RCC 7860 (cell line): ENCODE data around the gene RTN4RL2.

ENCODE experiments used
- DNase-seq: peaks from one replicate; pipeline ENCODE4 v3.0.0-alpha.2; 2015; ENCODE audit warnings: low spot score
- FAIRE-seq: peaks from 2 replicates; lab custom pipeline; 2012; peaks lifted over from hg19 to GRCh38; lab: Jason Lieb, UNC

RTN4RL2 gene

DNA sequence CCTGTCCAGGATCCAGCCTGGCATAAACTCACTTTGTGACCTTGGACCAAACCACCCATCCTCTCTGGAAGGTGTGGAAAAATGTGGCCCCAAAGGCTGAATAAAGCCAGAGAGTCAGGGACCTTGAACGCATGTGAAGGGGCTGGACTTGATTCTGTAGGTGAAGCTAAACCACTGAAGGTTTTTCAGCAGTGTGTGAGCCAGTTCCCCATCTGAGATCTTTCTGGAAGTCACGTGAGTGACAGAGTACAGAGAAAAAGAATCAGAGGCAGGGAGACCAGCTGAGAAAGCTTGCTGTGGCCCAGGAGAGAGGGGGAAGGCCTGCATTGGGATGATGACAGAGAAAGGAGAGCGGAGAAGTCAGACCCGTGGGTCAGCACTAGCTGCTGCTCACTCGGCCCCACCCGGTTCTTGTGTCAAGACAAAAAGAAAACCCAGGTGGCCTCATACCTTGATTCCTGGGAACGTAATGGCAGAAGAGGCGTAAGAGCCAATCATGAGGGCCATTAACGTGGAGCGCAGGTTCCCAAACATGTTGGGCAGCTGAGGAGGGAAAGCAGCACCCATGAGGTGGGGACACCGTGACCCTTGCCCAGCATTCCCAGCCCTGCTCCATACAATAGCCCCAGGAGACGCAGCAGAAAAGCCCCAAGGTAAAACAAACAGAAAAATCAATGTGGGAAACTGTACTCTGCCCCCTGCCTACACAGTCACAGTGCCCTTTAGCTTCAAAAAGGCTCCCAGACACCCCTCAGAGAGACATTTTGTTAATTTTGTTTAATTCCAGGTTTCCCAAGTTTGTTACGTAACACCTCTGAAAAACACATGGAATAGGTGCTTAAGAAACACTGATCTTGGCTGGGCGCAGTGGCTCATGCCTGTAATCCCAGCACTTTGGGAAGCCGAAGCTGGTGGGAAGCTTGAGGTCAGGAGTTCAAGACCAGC, 37.2 kb downstream of the RTN4RL2 start:
- FAIRE-seq (no peak), DNase-seq (no peak)

DNA sequence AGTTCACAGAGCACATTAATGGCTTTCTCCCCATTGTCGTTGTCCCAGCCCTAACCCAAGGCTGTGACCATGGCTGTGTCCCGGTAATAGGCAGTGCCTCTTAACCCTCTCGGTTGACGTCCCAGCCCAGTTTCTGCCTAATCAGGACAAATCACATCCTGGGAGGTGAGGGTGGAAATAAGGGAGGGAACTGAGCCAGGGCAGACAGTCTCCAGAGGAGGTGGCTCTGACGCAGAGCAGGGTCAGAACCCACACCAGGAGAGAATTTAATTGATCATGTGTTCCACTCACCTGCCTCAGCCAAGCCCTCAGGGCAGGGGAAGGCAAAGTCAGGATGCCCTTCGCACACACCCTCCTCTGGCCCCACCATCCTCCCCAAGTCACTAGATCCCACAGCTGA, 38.2 kb downstream of the RTN4RL2 start:
- FAIRE-seq (no peak), DNase-seq (no peak)

DNA sequence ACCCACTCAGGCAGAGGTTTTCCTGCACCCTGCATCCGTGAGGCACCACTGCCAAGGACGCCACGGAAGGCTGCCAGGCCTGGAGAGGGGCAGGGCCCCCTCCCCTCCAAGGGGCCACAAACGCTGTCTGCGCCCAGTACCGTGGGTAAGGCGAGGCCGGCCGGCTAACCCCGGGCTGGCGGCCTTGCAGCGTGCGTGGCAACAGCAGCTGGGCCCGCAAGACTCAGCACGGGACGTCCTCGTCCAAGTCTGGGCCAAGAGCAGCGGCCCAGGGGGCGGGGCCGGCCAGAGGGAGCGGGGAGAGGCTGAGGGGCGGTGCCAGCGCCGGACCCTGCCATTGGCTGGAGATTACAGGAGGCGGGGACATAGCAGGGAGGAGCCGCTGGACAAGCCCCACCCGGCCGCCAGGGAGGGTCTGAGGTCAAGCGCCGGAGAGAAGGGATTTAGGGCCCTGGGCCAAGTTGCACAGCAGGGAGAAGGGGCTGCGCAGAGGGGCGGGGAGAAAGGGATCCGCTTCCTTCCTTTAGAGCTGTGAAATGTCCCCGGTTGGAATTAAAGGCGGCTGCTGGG, 39.2 kb downstream of the RTN4RL2 start:
- FAIRE-seq (no peak), DNase-seq (no peak)

DNA sequence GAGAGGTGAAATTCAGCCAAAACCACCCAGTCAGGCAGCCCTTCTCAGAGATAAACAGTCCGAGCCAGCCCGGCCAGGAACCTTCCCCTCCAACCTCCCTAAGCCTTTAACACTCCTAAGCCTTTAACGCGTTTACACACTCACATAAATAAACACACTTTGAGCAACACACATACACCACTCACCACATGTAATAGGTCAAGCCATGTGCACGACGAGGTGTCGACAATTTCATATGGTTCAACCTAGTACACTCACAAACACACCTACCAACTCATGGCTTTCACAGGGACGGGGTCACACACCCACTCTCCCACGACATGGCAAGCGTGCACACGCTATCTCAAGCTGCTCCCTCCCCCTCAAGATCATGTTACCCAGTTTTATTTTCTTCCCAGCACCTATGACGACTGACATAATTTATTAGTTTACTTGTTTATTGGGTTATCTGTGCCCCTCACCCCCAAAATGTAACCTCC, 39.7 kb downstream of the RTN4RL2 start:
- no peak for FAIRE-seq
- DNase-seq: no peak

DNA sequence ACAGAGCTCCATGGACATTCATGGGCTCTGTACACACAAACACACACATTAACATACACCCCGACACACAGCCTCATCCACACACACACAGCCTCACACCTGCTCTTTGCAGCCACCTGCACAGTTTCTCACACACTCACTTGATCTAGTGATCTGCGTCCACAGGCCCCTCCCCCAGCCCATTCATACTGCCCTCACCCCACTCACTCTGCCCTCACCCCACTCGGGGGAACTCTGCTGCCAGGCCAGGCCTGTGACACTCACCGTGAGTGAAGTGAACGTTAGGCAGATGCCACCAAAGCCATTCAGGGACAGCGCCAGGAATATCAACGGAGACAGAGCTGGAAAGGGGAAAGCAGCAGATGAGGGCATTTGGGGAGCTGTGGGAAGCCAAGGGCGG, 40.2 kb downstream of the RTN4RL2 start:
- no peak for DNase-seq

DNA sequence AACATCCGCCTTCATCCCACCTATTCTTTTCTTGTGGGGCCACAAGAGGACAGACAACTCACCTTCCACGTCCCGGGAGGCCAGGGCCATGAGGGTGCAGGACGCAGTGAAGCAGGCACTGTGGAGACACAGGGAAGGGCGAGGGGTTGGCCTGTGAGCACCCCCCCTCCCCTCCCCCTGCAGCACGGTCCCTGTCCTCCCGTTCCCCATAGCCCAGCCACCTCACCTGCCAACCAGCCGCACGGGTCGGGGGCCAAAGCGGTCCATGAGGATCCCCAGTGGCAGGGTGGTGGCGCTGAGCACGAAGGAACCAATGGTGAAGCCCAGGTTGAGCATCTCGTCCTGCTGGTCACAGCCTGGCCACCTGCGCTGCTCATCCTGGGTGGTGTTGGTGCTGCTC, 40.6 kb downstream of the RTN4RL2 start:
- DNase-seq: no peak
- no peak for FAIRE-seq

More for the DNA sequence above, 40.2 kb downstream of the RTN4RL2 start:
- no peak for FAIRE-seq

DNA sequence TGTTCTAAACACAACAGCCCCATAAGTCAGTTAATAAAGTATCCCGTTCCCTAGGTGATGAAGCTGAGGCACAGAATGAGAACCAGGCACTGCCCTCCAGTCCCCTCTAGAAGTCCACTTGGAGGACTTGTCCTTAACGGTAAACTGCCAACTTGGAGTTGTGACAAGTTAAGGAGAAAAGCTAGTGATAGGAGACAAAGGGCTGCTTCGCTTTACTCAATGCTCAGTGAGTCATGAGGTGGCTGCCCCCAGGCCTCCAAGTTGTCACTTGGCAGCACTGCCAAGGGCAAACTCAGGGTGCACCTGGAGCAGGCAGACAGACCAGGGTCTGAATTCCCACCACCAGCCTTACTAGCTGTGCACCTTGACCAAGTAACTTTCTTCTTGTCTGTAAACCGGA, 41.6 kb downstream of the RTN4RL2 start:
- DNase-seq: no peak
- FAIRE-seq: no peak

DNA sequence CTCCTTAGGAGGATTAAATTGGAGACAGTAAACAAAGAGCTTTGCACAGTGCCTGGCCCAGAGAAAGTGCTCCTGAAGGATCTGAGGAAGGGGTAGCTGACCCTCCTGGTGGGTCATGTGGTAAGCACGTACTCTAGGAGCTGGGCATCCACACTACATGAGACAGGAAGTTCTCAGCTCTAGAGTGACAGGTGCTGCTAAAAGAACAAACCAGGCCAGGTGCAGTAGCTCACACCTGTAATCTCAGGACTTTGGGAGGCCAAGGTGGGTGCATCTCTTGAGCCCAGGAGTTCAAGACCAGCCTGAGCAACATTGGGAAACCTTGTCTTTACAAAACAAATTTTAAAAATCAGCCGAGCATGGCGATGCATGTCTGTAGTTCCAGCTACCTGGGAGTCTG, 42.0 kb downstream of the RTN4RL2 start:
- FAIRE-seq: no peak
- no peak for DNase-seq

DNA sequence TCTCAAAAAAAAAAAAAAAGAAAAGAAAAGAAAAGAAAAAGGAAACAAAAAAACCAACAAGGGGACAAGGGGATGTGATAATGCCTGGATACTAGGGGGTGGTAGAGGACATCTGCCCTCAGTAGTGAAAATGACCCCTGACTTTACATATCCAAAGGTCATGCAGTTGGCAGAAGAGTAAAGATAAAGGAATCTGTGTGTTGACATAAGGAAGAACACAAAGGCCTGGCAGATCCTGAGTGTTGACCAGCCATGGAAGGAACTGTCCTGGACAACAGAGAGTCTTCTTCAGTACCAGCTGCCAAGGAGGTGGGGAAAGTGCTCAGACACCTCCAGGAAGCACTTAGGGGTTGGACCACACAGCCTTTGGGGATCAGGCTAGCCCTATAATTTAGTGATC, 42.5 kb downstream of the RTN4RL2 start:
- FAIRE-seq: no peak
- no peak for DNase-seq

DNA sequence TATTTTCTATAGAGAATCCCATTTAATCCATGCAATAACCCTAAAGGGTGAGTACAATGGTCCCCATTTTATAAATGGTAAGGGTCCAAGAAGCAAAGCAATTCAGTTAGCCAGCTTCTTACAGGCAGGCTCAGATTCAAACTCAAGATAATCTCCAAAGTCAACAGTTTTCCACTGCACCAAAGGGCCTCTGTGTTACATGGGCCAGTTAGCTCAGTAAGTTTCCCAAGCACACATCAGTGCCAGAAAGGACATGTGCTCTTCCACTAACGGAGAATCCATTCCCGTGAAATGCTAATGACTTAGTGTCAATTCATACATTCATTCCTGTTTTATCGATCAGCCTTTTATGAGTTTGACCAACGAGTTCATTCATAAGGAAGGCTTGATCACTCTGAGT, 44.2 kb downstream of the RTN4RL2 start:
- FAIRE-seq (no peak), DNase-seq (no peak)

DNA sequence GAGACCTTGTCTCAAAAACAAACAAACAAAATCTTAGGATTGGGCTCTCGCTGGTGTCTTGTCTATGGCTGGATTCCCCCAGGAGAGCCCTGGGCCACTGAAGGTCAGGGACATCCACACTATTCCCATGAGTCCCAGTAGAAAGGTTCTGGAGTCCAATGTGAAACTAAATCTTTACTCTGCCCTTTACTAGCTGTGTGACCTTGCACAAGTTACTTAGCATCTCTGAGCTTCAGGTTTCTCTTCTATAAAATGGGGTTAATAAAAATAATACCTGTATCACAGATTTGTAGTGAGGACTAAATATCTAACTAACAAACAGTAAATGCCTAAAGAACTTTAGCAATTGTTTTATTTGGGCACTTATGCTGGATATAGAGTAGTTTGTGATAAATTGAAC, 46.2 kb downstream of the RTN4RL2 start:
- FAIRE-seq: no peak
- DNase-seq: no peak

DNA sequence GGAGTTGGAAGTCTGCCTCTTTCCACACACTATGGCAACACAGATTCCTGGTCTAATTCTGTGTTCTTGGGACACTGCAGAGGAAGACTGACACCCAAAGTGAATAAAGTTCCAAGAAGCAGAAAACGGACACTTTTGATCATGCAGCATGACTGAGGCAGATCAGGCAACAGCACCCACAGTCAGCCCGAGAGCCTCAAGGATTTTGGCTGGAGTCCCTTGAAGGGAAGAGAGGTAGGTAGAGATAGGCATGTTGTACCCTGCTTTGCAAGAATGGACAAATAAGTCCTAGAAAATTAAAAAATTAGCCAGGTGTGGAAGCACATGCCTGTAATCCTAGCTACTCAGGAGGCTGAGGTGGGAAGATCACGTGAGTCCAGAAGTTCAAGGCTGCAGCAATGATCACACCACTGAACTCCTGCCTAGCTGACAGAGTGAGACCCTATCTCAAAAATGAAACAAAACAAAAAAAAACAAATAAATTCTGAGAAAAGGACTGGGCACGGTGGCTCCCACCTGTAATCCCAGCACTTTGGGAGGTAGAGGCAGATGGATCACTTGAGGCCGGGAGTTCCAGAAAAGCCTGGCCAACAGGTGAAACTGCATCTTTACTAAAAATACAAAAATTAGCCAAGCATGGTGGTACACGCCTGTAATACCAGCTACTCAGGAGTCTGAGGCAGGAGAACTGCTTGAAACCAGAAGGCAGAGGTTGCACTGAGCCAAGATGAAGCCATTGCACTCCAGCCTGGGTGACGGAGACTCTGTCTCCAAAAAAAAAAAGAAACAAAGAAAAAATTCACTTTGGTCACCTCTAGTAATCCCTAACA, 48.2 kb downstream of the RTN4RL2 start:
- no peak for FAIRE-seq

DNA sequence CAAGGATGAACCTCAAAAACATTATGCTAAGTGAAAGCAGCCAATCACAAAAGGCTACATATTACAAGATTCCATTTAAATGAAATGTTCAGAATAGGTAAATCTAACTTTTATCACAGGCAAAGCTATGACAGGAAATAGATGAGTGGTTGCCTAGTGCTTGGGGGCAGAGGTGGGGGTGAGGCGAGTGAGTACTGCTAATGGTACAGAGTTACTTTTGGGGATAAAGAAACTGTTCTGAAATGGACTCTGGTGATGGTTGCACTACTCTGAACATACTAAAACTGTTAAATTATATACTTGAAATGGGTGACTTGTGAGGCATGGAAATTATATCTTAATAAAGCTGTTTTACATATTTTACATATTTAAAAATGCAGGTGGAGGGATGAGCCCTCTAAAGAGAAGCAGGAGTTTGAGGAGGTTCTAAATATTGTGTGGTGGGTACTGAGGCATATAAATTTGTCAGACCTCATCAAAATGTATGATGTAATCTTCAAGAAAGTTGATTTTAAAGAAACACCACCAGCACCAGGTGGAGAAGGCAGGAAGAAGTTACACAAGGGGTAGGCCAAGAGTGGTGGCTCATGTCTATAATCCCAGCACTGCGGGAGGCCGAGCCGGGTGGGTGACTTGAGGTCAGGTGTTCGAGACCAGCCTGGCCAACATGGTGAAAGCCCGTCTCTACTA, 51.6 kb downstream of the RTN4RL2 start:
- FAIRE-seq (no peak), DNase-seq (no peak)

More for the DNA sequence above, 48.2 kb downstream of the RTN4RL2 start:
- DNase-seq: no peak

DNA sequence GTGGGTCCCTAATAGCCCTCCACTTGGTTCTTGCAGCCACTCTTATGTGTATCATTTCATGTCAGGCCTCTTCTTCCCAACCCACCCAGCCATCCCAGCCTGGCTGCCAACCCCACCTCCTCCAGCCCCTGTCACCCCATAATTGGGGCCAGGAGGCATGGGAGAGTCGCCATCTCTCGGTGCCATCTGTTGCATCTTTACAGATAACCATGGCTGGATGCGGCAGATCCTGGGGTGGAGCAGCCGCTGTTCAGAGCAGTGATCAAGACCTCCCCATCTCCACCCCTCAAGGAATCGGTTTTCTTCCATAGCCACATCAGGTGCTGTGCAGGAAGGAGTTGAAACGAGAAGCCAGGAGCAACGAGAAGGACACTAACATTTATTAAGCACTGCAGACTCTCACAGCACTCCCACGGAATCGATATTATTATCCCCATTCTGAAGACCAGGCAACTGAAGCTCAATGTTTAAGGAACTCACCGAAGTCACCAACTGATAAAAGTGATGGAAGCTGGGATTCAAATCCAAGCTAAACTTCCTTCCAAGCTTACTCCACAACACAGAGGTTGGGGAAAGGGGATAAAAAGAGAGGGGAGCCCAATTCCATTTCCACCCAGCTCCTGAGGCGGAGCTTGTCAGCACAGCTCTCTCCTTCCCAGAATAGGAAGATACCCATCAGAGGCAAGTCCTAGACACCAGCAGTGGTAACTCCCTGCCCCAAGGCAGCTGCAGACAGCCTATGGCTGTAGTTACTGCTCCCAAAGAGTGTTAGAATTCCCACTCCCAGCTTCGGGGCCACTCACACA, 52.5 kb downstream of the RTN4RL2 start:
- DNase-seq (no peak), FAIRE-seq (no peak)

DNA sequence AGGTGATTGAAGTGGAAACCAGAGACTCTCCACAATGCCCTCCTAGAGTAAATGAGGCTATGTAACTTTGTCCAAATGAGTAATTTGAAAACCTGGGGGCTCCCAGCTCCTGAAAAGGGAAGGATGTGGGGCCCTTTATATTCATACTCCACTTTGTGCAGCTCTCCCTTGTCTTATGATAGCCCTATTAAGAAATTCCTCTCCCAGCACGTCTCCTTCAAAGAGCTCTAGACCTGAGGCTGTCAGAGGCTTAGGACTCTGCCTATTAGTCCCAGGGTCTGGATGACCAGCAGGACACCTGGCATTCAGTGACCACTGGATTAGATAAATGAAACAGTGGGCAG, 53.1 kb downstream of the RTN4RL2 start:
- DNase-seq: no peak
- FAIRE-seq: no peak

DNA sequence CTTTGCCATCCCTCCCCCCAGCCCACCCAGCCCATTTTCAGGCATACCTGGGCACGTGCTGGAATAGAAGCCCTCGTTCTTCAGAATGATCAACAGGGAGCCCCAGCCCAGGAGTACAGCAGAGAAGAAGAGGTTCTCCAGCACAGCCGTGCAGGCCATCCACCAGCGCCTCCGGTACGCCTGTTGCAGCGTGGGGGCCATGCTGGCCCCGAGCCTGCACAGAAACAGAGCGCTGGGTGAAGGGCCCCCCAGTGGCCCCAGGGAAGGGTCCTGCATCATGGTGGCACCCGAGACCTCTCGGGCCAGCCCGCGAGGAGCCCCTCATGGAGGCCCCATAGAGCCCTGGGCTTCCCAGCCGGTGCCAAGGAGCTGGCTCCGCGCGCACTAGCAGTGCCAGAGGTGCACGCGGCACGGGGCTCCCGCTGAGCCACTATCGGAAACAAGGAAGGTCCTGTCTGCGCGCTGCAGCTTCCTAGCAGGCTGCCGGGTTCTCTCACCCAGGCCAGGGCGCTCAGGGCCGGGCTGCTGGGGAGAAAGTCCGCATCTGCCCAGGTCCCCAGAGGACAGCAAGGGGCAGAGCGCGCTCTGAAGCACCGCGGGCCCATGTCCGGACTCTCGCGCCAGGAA, 53.7 kb downstream of the RTN4RL2 start:
- FAIRE-seq: no peak
- DNase-seq: no peak

DNA sequence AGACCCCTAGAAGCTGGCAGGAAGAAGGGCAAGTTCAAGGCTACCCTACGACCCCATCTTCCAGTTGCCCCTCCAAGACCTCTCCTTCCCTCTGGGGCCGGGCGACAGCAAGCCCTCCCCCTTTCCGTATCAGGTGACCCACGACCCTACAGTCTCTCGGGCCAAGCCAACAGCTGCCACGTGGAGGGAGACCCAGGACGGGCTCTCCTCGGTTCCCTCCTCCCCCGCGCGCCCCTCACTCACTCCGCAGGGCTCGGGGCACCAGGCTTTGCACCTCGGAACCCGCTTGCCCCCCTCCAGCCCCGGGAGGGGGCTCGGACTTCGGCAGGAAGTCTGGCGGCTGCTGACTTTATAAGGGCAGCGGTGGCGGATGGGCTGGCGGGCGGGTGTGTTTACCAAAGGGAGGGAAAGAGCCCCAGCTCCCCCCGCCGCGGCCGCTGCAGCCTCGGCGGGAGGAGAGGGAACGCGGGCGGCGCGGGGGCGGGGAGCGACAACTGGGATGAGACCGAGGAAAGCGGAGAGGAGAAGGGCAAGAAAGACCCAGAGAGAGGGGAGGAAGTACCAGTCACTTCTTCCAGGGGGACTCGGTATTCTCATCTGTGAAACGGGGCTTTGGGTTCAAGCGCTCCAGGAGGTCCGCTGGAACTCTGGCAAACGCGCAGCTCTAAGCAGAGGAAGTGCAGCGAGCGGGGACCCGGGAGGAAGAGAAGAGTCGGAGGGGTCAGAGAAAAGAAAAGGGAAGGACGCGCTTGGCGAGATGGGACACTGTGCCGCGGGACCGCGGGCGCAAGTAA, 54.4 kb downstream of the RTN4RL2 start:
- FAIRE-seq: no peak
- DNase-seq: no peak

DNA sequence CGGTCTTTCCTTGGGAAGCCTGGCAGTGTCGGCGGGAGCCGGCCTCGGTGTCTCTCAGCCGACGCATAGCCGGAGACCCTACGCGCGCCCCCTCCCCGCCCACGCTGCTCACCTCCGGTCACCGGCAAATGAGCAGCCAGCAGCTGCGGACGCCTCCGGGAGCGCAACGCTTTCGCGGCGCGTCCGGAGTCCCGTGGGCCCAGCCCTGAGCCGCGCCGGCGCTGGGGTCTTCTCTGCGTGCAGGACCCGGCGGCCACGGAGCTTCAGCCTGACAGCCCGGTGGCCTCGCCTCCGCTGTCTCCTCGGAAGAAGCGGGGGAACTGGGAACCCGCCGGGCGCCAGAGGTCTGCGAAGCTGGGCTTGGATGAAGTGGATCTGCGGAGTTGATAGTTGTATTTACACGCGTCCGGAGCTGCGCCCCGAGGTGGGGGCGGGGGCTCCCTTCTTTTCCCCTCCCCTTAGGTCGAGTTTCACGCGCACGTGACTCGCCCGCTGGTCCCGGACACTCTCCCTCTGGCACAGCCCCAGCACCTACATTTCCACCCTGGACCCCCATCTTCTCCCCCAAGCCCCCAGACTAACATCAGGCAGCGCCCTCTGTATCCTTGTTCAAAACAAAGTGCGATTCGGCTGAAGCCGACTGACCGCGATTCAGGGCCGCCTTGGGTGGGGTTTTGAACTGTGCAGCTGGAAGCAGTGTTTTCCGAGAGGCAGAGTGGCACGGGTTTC, 55.2 kb downstream of the RTN4RL2 start, which contains the start of gene SLC43A1:
SLC43A1 (minus strand) TSS at position 371 of the 729 bp plus-strand sequence. CDS start 1,591 bp downstream, outside the sequence.
- no peak for DNase-seq
- FAIRE-seq: no peak
